ENCODE measurements around the gene CUX1. TPM values are rescaled to one million over a fixed set of nuclear protein-coding genes. Genes with fewer than 3 reads are reported as not detected.
"Not testable (repeated sequence)": the region's sequence is repeated elsewhere in the genome, so short reads cannot be mapped to it uniquely, and the experiment has no call there.

Gene CUX1
- total RNA-seq, 1 experiment from 2014 or later: 47.6 TPM

GRCh38 chr7:102182016-102182415, 364.6 kb downstream of the CUX1 start:
- TF ChIP-seq CTCF (IDR thresholded peaks at IDR 0.05; ENCODE audit: unreplicated experiment): no peak
- BruUV-seq (replicated peaks): no TSS peak
- H3K4me3 Mint-ChIP-seq (ENCODE audit: unreplicated experiment): no peak overlapping the region
- H3K27ac Mint-ChIP-seq (ENCODE audit: low read depth, unreplicated experiment): no peak overlapping the region
- H3K36me3 Mint-ChIP-seq (ENCODE audit: insufficient read depth, unreplicated experiment): peaks cover 34% of the 10 kb centered on the region
- no peaks in the 10 kb centered on the region for H3K9me3 Mint-ChIP-seq (ENCODE audit: unreplicated experiment)
- POLR2A ChIA-PET: interaction anchor here (1.2 kb wide), 1 partner anchor 14 kb away, joined by 3 read pairs; no protein-coding TSS in a partner anchor
- no peak for DNase-seq (ENCODE audit: unreplicated experiment)
- H3K4me1 Mint-ChIP-seq (ENCODE audit: insufficient read depth, unreplicated experiment): no peaks in the 10 kb centered on the region
- no peaks in the 10 kb centered on the region for H3K27me3 Mint-ChIP-seq (ENCODE audit: insufficient read depth, unreplicated experiment)
- CTCF ChIA-PET: no interaction called here
- intact Hi-C loops (cut with micrococcal nuclease): no loop called here

- intact Hi-C loops (cut with micrococcal nuclease); CTCF ChIA-PET; POLR2A ChIA-PET; BruUV-seq (replicated peaks); H3K4me3 Mint-ChIP-seq (ENCODE audit: unreplicated experiment); H3K27me3 Mint-ChIP-seq (ENCODE audit: insufficient read depth, unreplicated experiment); DNase-seq (ENCODE audit: unreplicated experiment); H3K4me1 Mint-ChIP-seq (ENCODE audit: insufficient read depth, unreplicated experiment); H3K27ac Mint-ChIP-seq (ENCODE audit: low read depth, unreplicated experiment); H3K9me3 Mint-ChIP-seq (ENCODE audit: unreplicated experiment): not testable (repeated sequence)
- H3K36me3 Mint-ChIP-seq (ENCODE audit: insufficient read depth, unreplicated experiment): peaks cover 28% of the 10 kb centered on the region
Observed at GRCh38 chr7:102183848-102184247, 366.4 kb downstream of the CUX1 start.

- intact Hi-C loops (cut with micrococcal nuclease): no loop called here
- no peaks in the 10 kb centered on the region for H3K9me3 Mint-ChIP-seq (ENCODE audit: unreplicated experiment)
- no peaks in the 10 kb centered on the region for H3K4me1 Mint-ChIP-seq (ENCODE audit: insufficient read depth, unreplicated experiment)
- no peaks in the 10 kb centered on the region for H3K27me3 Mint-ChIP-seq (ENCODE audit: insufficient read depth, unreplicated experiment)
- H3K36me3 Mint-ChIP-seq (ENCODE audit: insufficient read depth, unreplicated experiment): peaks cover 28% of the 10 kb centered on the region
- DNase-seq (ENCODE audit: unreplicated experiment): no peak
- H3K27ac Mint-ChIP-seq (ENCODE audit: low read depth, unreplicated experiment): no peak overlapping the region
- no TSS peak for BruUV-seq (replicated peaks)
- no peak for TF ChIP-seq CTCF (IDR thresholded peaks at IDR 0.05; ENCODE audit: unreplicated experiment)
- no peak overlapping the region for H3K4me3 Mint-ChIP-seq (ENCODE audit: unreplicated experiment)
- ChIA-PET POLR2A (no interaction called here), CTCF (no interaction called here)
Observed at GRCh38 chr7:102184303-102184702, 366.9 kb downstream of the CUX1 start.

GRCh38 chr7:102185796-102186195, 368.4 kb downstream of the CUX1 start:
- Mint-ChIP-seq H3K9me3 (ENCODE audit: unreplicated experiment) (no peaks in the 10 kb centered on the region), H3K4me1 (ENCODE audit: insufficient read depth, unreplicated experiment) (no peaks in the 10 kb centered on the region), H3K4me3 (ENCODE audit: unreplicated experiment) (no peak overlapping the region), H3K36me3 (ENCODE audit: insufficient read depth, unreplicated experiment) (peaks cover 29% of the 10 kb centered on the region), H3K27ac (ENCODE audit: low read depth, unreplicated experiment) (no peak overlapping the region), H3K27me3 (ENCODE audit: insufficient read depth, unreplicated experiment) (no peaks in the 10 kb centered on the region)
- ChIA-PET CTCF (interaction anchor here (0.6 kb wide), 1 partner anchor 31 kb away, joined by 3 read pairs; no protein-coding TSS in a partner anchor), POLR2A (interaction anchor here (0.7 kb wide), 1 partner anchor 25 kb away, joined by 3 read pairs; no protein-coding TSS in a partner anchor)
- intact Hi-C loops (cut with micrococcal nuclease): loop anchor here (2.0 kb wide), 1 partner anchor 49 kb away; no protein-coding TSS in a partner anchor
- no peak for TF ChIP-seq CTCF (IDR thresholded peaks at IDR 0.05; ENCODE audit: unreplicated experiment)
- DNase-seq (ENCODE audit: unreplicated experiment): no peak
- BruUV-seq (replicated peaks): no TSS peak

- POLR2A ChIA-PET: interaction anchor here (0.7 kb wide), 1 partner anchor 25 kb away, joined by 3 read pairs; no protein-coding TSS in a partner anchor
- Mint-ChIP-seq H3K9me3 (ENCODE audit: unreplicated experiment) (no peaks in the 10 kb centered on the region), H3K4me3 (ENCODE audit: unreplicated experiment) (no peak overlapping the region), H3K27ac (ENCODE audit: low read depth, unreplicated experiment) (no peak overlapping the region), H3K4me1 (ENCODE audit: insufficient read depth, unreplicated experiment) (no peaks in the 10 kb centered on the region), H3K36me3 (ENCODE audit: insufficient read depth, unreplicated experiment) (peaks cover 31% of the 10 kb centered on the region), H3K27me3 (ENCODE audit: insufficient read depth, unreplicated experiment) (no peaks in the 10 kb centered on the region)
- intact Hi-C loops (cut with micrococcal nuclease): loop anchor here (2.0 kb wide), 1 partner anchor 50 kb away; no protein-coding TSS in a partner anchor
- CTCF ChIA-PET: no interaction called here
- no peak for TF ChIP-seq CTCF (IDR thresholded peaks at IDR 0.05; ENCODE audit: unreplicated experiment)
- no TSS peak for BruUV-seq (replicated peaks)
- DNase-seq (ENCODE audit: unreplicated experiment): peak; percentile 46
Observed at GRCh38 chr7:102186306-102186705, 368.9 kb downstream of the CUX1 start.
